Activated T-cell treated with anti-CD3 and anti-CD28 coated beads for 4 hours (primary cell): ENCODE results near the gene SERPINB1.
A peak's percentile ranks its signal among the peaks of the same experiment; 100 is the strongest.
"Not testable (repeated sequence)": the region's sequence is repeated elsewhere in the genome, so short reads cannot be mapped to it uniquely, and the experiment has no call there.

Source experiments
- DNase-seq: peaks from one replicate; pipeline ENCODE4 v3.0.0-alpha.2; 2020

SERPINB1 gene

DNA sequence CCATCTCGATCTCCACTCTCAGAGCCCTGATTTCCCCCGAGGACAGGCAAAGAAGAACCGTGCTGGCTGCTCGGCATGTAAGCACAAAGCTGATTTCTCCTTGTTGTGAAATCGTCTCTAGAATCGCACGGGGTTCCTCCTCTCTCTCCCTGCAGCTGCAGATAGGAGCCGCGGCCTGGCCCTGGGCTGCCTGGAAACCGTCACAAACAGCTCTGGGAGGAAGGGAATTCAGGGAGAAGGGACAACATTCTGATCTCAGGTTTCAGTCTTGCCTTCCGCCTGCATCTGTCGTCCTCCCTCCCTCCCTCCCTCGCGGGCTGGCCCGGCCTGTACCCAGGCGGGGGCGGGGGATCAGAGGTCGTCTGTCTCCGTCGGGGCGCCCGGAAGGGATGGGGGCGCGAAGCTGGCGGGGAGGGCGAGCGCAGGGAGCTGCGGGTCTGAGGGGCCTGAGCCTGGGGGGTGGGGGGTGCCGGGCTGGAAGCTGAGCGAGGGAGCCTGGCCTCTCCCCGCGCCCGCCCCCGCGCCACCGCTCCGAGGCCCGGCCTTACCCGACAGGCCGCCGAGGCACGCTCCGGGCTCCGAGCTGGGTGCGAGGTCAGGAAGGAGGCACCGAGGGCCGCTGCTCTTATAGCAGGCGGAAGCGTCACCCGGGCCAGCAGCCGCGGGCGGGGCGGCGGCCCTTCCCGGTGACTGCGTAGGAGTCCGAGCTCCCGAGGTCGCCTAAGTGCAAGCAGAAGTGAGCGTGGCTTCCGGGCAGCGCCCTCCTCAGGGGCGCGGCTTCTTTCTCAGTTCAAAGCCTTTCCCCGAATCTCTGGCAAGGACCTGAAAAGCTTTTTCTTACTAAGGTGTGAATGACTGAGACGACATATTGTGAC lies at the start of gene SERPINB1:
SERPINB1 (minus strand) TSS at position 600 of the 875 bp plus-strand sequence. CDS start 1,277 bp downstream, outside the sequence.
- peak; percentile 56 for DNase-seq

DNA sequence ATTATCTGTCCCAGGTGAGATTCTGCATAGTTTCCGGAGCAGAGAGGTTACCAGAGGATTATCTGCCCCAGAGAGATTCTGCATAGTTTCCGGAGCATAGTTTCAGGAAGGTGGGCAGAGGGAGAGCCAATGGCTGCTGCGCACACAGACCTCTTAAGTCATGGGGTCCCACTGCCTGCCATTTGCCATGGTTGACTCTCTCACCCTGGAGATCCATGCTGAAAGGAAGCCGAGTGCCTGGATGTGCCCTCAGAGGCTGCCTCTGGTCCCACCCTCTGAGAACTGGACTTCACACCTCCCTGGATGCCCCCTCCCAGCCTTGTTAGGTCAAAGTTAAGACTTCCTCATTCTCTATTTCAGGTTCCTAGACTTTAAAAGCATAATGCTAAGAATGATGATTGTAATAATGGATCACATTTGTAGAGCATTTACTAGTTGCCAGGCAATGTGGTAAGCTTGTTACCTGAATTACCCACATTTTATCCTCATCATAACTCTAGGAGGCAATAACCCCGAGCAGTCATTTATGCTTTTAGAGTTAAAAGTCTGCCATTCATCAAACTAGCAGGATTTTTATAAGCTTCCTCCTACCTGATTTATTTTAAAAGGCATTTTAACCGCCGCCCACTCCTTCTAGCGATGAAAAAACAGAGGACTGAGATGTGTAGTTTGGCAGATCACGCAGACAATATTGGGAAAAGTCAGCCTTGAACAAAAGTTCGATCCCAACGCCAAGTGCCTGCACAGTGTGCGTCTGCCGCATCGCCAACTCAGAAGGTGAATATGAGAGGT lies 49.5 kb upstream of the SERPINB1 start:
- DNase-seq, result no peak

DNA sequence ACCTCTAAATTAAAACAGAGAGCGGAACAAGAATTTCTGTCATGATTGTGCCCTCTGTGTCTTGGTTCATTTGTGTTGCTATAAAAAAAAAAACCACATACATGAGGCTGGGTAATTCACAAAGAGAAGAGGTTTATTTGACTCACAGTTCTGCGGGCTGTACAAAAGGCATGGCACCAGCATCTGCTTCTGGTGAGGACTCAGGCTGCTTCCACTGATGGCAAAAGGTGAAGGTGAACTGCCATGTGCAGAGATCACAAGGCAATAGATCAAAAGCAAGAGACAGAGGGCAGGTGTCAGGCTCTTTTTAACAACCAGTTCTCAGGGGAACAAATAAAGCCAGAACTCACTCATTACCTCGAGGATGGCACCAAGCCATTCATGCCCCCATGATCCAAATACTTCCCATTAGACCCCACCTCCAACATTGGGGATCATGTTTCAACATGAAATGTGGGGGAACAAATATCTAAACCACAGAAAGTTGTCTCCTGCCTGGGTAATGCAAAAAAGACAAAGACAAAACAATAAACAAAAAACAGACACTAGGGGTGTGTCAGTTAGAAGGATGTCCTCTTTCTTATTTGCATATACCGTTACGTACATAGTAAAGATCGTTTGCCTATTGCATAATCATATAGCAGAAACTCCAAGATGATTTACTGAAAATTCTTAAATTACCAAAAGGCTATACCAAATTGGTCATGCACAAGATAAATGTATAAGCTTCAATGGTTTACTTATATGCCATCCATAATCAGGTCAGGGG lies 44.5 kb upstream of the SERPINB1 start:
- no peak for DNase-seq

DNA sequence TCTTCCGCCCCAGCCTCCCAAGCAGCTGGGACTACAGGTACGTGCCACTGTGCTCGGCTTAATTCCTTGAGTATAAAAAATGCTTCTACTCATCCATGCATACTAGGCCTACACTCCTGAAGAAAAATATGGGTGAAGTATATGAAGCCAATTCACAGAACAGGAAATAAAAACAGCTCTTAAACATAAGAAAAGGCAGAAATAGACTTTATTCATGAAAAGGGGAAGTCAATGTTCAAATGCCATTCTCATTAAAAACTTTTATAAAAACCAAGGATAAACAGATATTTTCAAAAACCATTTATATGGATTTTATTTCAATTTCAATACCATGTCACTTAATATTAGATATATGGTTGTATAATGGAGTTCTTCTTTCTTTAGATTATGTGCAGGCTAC lies 43.1 kb upstream of the SERPINB1 start:
- no peak for DNase-seq

DNA sequence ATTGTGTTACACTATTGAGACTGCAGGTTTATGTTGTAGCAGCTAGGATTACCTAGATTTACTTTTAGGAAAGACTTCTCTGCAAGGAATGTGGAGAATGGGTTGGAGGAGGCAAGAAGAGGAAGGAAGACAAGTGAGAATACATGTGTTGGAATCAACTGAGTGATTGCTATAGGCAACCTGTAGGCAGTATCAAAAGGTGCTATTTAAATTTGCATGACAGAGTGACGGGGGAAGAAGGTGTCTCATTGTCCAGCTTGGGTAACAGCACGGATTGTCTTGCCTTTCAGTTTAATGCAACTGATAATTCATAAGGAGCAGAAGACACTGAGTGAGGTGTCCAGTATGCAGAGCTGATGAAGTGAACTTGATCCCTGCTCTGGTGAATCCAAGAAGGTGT lies 42.0 kb upstream of the SERPINB1 start:
- no peak for DNase-seq

DNA sequence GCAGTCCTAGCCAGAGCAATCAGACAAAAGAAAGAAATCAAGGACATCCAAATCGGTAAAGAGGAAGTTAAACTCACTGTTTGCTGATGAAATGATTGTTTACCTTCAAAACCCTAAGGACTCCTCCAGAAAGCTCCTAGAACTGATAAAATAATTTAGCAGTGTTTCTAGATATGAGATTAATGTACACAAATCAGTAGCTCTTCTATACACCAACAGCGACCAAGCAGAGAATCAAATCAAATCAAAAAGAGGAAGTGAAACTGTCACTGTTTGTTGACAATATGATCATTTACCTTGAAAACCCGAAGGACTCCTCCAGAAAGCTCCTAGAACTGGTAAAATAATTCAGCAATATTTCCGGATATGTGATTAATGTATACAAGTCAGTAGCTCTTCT lies 39.8 kb upstream of the SERPINB1 start:
- no peak for DNase-seq

DNA sequence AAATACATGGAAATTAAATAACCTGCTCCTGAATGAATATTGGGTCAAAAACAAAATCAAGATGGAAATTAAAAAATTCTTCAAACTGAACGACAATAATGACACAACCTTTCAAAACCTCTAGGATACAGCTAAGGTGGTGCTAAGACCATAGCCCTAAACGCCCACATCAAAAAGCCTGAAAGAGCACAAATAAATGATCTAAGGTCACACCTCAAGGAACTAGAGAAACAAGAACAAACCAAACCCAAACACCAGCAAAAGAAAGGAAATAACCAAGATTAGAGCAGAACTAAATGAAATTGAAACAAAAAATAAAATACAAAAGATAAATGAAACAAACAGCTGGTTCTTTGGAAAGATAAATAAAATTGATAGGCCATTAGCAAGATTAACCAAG lies 38.5 kb upstream of the SERPINB1 start:
- not testable (repeated sequence) for DNase-seq

DNA sequence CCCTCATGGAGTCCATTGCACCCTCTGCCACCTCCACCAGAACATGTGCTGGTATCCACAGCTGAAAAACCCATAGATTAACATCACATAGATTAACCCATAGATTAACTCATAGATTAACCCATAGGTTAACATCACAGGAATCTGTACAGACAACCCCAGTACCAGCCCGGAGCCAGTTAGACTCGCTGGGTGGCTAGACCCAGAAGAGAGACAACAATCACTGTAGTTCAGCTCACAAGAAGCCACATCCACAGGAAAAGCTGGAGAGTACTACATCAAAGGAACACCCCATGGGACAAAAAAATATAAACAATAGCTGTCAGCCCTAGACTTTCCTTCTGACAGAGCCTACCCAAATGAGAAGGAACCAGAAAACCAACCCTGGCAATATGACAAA lies 36.3 kb upstream of the SERPINB1 start:
- no peak for DNase-seq

DNA sequence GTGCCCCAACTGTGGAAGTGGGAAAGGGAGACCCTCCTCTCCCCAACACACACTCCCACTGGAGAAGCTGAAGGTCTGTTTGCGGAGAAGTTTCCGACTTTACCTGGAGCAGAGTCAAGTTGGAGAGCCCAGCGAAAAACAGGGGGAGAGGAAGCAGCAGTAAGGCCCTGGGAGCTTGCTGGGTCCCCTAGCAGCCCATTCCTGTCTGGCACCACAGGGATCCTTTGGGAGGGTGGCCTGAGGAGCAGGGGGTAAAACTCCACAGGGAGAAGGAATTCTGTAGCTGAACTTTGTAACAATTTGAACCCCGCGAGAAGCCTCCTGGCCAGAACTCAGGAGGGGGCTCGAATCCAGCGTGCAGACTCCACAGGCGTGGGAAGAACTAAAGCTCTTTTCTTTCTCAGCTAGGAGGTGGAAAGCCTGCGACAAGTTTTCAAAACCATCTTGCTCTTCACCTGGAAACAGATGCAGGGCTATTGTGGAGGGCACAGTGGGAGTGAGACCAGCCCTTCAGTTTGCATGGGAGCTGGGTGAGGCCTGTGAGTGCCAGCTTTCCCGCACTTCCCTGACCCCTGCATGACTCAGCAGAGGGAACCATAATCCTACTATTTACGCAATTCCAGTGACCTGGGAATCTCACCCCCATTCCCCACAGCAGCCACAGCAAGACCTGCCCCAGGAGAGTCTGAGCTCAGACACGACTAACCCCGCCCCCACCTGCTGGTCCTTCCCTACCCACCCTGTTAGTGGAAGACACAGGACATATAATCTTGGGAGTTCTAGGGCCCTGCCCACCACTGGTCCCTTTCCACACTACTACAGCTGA lies 35.6 kb upstream of the SERPINB1 start:
- no peak for DNase-seq

DNA sequence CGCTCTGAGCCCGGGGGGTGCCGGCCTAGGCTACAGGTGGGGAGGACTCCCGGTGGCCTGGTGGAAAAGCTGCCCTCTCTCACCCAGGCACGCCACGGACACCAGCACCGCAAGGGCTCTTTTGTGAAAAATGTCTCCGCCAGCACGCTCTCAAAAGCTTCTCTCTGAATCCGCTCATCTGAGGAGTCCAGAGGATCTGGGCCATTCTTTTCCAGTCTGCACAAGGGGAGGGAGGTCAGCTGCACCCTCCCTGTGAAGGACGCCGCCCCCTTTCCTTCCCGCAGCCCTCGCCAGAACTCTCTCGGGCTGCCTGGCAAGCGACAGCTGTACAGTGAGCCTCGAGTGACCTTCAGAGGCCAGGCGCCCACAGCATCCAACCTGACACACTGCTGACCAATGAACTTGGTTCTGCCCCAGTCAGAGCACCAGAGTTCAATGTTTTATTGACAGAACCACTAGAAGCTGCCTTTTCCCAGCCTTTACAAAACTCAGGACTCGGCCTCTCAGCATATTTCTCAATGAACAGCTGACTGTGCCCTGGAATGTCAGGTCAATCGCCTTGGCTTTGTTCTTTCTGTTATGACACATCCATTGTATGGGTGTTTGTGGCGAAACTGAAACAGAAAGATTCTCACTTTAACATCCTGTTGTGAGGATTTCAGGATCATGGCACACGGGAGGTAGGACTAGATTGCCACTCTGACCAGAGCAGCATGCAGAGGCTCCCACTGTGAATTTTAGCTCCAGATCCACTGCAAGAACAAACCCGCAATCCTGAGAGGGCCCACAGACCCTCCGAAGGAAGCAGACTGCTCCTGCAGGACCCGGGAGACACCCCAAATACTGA lies 34.8 kb upstream of the SERPINB1 start:
- DNase-seq, result no peak

DNA sequence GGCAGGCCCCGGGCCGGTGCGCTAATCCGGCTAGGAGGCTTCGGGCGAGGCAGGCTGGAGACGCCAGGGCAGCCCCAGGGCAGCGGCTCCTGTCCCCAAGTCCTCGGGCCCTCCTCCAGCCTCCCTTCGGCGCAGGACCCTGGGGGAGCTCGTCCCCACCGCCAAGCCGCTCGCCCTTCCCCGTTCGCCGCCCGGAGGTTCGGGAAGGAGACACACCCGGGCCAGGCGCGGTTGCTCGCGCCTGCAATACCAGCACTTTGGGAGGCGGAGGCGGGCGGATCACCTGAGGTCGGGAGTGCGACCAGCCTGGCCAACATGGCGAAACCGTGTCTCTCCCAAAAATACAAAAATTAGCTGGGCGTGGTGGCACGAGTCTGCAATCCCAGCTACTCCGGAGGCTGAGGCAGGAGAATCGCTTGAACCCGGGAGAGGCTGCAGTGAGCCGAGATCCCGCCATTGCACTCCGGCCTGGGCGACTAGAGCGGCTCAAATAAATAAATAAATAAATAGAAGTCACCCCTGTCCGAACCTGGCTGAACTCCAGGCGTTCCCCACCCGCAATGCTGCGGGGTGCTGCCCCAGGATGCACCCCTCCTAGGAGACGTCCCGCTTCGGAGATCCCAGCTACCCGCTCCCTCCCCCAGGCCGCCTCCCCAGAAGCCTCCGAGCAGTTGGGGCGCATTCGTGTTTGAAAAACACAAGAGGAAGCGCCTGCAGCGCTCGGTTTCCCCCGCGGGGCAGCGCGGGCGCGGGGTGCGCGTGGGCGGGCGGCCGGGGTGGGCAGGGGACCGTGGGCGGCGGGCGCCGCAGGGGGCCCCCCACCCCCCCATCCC lies 33.9 kb upstream of the SERPINB1 start:
- DNase-seq, result no peak

DNA sequence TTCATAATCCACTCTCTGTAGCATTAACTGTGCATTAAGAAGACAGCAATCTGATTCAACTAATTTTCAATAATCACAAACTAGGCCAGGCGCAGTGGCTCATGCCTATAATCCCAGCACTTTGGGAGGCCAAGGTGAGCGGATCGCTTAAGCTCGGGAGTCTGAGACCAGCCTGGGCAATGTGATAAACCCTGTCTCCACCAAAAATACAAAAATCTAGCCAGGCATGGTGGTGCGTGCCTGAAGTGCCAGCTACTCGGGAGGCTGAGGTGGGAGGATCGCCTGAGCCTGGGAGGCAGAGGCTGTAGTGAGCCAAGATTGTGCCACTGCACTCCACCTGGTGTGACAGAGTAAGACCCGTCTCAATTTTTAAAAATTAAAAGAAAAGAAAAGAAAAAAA lies 32.0 kb upstream of the SERPINB1 start:
- no peak for DNase-seq

DNA sequence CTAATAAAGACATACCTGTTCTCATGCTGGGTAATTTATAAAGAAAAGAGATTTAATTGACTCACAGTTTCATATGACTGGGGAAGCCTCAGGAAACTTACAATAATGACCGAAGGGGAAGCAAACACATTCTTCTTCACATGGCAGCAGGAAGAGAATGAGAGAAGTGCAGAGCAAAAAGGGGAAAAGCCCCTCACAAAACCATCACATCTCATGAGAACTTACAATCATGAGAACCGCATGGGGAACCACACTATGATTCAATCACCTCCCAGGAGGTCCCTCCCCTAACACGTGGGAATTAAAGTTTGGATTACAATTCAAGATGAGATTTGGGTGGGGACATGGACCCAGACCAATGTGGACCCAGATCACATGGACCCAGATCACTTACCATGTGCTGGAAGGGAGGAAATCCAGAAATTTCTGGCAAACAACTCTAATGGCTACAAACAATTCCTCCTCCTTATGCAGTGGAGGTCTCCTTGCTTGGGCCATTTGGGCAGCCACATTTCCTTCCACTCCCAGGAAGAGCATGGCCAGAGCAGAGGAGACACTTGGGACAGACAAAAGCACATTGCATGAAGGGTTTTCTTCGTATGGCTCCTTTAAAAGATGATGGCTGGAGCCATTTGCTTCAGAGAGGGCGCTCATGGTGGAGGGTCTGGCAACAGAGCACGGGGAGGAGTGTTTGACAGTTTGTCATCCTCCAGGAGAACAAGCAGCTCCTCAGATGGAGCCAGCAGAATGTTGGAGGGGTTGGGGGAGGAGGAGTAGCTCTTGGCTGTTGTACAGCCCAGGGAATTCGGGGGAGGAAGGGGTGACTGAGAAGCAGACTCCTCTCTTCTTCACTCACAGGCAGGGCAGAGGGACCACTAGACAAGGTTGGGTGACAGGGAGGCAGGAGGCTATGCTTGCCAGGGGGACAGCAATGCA lies 31.0 kb upstream of the SERPINB1 start:
- no peak for DNase-seq

DNA sequence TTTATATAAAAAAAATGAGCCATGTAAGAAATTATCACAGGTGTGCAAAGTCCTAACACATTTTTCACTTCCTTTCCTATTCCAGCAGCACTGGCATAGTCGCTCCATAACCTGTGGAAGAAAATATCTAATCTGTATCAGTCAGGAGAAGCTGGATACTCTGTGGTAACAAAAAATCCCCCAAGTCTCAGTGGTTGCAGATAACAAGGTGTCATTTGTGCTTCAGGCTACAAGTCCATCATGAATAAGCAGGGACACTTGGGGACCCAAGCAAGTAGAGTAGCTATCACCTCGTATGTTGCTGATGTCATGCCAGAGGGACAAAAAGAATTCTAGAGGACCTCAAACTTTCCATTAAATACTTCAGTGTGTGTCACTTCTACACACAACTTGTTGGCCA lies 30.3 kb upstream of the SERPINB1 start:
- DNase-seq, result no peak

DNA sequence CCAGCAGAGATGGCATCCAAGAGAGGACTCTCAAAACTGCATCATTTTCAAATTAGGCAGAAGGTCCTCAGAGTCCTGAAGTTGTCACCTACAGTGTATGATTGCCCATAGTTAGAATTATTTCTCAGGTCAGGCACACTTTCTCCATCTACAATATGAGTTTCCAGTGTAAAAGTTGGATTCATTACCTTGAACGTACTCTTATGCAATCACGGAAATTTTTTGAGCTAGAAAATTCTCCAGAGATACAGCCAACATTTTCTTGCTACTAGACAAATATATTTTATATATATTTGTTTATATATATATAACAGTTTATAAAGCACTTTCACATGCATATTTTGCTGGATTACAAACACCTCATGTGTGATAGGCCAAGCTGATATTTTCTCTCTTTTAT lies 29.4 kb upstream of the SERPINB1 start:
- DNase-seq, result no peak

DNA sequence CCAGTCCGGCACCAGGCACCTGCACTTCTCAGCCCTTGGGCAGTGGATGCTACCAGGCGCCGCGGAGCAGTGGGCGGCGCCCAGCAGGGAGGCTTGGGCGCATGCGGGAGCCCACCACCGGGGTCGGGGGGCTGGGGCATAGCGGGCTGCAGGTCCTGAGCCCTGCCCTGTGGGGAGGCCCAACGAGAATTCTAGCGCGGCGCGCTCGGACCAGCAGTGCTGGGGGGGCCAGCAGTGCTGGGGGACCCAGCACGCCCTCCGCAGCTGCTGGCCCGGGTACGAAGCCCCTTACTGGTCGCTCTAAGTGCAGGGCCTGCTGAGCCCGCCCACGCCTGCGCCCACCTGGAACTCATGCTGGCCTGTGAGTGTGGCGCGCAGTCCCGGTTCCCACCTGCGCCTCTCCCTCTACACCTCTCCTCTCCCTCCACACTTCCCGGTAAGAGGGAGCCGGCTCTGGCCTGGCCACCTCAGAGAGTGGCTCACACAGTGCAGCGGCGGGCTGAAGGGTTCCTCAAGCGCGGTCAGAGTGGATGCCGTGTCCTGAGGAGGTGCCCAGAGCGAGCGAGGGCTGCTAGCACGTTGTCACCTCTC lies 28.5 kb upstream of the SERPINB1 start:
- no peak for DNase-seq

DNA sequence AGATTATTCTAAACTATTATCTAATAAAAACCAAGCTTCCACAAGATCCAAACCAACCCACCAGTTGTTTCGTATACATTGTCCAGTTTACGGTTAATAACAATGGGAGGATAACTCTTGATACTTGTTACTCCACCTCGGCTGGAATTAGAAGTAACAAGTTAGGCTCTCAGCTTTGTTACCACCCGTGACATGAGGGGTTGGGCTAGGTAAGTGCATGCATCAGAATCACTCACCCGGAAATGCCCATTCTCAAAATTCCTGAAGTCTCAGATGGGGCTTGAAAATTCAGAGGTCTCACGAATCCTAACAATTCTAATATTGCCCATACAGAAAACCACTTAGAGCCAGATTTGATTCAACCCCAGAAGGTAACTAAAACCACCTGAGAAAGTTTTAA lies 27.0 kb upstream of the SERPINB1 start:
- DNase-seq, result no peak

DNA sequence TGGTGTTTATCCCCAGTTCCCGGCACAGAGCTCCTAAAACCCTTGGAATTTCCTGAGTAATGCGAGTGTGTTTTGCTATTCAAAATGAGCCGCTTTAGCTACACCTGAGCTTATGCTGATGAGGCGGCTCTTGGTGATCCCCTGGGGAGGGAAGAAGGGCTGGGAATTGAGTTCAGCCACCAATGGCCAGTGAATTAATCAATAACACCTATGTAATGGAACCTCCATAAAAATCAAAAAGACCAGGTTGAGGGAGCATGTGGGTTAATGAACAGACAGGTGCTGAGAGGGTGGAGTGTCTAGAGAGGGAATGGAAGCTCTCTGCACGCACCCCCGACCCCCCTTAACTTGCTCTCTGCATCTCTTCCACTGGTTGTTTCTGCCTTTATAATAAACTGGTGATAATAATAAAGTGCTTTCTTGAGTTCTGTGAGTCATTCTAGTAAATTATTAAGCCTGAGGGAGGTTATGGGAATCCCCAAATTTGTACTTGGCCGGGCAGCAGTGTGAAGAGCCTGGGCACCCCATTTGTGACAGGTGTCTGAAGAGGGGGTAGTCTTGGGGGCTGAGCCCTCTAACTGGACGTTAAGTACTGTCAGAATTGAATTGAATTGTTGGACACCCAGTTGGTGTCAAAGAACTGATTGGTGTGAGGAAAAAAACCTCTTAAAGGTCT lies 24.6 kb upstream of the SERPINB1 start:
- DNase-seq, result no peak
